ENCODE results near the gene PDLIM4.

The PDLIM4 gene

GRCh38 chr5:132227485-132228240 is 29.8 kb upstream of the PDLIM4 start, which contains the start of gene P4HA2:
Gene P4HA2 (minus strand): TSS chr5:132227853. CDS start chr5:132218626, 9,227 bp downstream.
- DNase-seq (ENCODE audit: low read depth in 3 of 3) = peak in 2 of 3 experiments; percentile 2 to 48

GRCh38 chr5:132228241-132229035 is 29.1 kb upstream of the PDLIM4 start:
- no peak for DNase-seq (ENCODE audit: low read depth in 3 of 3)

DNA sequence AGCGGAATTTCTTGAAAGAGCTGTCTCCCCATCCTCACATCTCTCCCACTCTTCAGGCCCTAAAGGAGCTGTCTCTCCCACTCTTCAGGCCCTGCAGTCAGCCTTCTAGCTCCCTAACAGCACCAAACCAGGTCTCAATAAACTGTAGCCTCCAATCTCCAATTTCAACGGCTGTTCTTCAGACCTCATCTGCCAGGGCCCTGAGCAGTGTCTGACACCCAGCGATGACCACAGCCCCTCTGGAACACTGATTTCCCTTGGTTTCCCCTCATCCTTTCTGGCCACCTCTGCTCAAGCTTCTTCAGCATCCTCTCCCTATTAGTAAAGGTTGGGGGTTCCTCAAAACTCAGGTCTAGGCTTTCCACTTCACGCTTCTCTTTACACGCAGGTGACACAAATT is 28.3 kb upstream of the PDLIM4 start:
- DNase-seq (ENCODE audit: low read depth in 3 of 3) = no peak

DNA sequence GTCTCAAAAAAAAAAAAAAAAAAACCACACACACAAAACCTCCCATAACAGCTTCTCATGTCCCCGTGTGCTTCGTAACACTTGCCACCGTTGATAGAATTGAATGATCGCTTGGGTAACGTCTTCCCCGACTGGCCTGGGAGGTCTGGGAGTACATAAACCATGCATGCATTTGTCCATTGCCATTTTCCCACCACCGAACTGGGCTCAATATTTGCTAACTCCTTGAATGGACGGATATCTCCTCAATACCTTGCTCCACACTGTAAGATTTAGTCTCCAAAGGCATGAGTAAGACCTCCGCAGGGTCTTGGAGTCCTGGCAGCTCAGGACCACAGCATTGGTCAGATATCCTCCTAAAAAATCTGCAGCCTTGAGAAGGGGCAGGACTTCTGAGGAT is 26.6 kb upstream of the PDLIM4 start:
- no peak for DNase-seq (ENCODE audit: low read depth in 3 of 3)

GRCh38 chr5:132232465-132232864 is 25.0 kb upstream of the PDLIM4 start:
- DNase-seq (ENCODE audit: low read depth in 3 of 3) = no peak

GRCh38 chr5:132233081-132233480 is 24.4 kb upstream of the PDLIM4 start:
- DNase-seq (ENCODE audit: low read depth in 3 of 3) = no peak

- no peak for DNase-seq (ENCODE audit: low read depth in 3 of 3)
Measured at GRCh38 chr5:132233811-132234683, 23.4 kb upstream of the PDLIM4 start.

- no peak for DNase-seq (ENCODE audit: low read depth in 3 of 3)
Measured at GRCh38 chr5:132234684-132235062, 22.8 kb upstream of the PDLIM4 start.

DNA sequence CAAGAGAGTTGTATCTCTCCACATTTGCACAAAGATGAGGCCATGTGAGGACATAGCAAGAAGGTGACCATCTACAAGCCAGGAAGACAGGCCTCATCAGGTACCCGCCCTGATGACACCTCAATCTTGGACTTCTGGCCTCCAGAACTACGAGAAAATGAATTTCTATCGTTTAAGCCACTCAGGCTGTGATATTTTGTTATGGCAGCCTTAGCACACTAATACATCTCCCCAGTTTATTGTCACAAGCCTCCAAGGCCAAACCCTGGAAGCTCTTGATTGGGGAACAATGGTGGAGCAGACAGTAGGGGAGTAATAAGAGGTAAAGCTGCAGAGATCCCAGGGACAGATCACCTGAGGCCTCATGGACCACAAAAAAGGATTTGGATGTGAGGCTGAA is 22.2 kb upstream of the PDLIM4 start:
- no peak for DNase-seq (ENCODE audit: low read depth in 3 of 3)

DNA sequence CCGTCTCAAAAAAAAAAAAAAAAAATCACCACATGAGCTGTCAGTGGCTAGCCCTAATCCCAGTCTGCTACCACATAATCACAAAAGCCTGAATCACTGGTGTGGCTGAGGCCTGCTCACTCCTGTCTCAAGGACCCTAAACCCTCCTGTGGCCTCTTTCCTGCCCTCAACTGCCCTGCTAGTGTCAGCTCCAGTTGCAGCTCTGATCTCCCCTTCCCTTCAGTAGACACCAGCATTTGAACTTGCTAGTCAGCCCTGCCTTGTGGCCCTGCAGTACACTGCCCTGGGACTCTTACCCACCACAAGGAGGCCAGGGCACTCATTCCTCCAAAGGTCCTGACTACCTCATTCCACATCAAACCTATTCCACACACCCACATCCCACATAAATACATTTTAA is 20.4 kb upstream of the PDLIM4 start:
- DNase-seq (ENCODE audit: low read depth in 3 of 3) = no peak

GRCh38 chr5:132237670-132238069 is 19.8 kb upstream of the PDLIM4 start:
- no peak for DNase-seq (ENCODE audit: low read depth in 3 of 3)

GRCh38 chr5:132238169-132238744 is 19.2 kb upstream of the PDLIM4 start:
- peak; percentile 57 to 78 (median 68) for DNase-seq (ENCODE audit: low read depth in 3 of 3)

DNA sequence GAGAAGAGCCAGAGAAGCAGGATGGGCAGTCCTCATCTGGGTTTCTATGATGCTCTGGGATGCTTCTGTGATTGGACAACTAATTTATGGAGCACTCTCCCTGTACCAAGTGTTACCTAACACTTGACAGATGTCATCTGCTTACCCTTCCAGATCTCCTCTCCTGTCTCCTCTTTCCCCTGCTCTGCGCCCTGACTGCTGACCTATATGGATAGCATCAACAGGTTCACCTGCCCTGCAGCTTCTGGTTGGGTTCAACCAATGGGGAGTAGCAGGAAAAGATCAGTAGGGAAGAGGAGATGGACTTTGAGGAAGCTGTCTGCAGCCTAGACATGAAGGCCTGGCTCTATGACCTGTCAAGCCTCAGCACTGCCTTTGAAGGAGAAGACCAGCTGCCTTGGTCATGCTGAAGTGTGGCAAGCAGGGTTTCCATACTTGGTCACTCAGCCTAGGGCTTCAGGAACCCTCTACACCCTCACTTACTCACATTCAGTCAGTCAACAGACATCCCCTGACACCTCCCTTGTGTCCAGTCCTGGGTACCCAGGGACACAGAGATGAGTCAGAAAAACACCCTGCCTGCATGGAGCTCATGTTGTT is 18.5 kb upstream of the PDLIM4 start:
- no peak for DNase-seq (ENCODE audit: low read depth in 3 of 3)

GRCh38 chr5:132239776-132240175 is 17.7 kb upstream of the PDLIM4 start:
- DNase-seq (ENCODE audit: low read depth in 3 of 3) = no peak

DNA sequence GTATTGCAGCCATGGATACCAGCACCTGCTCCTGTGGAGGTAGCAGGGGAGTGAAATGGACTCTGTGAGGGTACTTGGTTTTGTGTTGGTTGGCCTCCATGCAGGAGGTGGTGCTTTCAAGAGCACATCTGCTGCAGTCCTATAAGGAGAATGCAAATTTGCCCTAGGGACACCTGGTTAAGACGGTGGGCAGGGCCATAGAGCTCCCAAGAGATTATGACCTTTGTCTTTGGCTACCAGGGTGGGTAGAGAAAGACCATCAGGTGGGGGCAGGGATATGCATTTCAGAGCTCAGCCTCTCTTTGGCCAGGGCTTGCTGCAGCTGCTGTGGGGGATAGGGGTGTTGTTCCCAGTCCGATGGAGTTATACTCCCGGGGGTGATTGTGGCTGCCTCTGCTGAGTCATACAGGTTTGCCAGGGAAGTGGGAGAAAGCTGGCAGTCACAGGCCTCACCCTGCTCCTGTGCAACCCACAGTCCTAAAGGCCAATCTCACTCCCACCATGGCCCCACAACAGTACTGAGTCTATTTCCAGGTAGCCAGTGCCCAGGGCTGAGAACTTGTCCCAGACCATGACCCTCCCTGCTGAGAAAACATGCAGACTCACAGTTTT is 14.0 kb upstream of the PDLIM4 start:
- no peak for DNase-seq (ENCODE audit: low read depth in 3 of 3)

- no peak for DNase-seq (ENCODE audit: low read depth in 3 of 3)
Measured at GRCh38 chr5:132245593-132245992, 11.9 kb upstream of the PDLIM4 start.

DNA sequence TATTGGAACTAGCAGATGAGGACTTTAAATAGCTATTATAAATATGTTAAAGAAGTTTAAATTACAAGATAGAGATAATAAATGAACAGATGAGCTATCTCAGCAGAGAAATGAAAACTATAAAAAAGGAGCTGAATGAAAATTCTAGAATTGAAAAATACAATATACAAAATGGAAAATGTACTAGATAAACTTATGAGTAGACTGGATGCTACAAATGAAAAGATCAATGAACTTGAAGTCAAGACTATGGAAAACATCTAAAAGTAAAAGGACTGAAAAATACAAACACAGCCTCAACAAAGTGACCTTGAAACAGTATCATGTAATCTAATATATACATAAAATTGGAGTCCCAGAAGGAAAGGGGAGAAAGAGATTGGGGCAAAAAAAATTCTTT is 10.7 kb upstream of the PDLIM4 start:
- DNase-seq (ENCODE audit: low read depth in 3 of 3) = no peak

DNA sequence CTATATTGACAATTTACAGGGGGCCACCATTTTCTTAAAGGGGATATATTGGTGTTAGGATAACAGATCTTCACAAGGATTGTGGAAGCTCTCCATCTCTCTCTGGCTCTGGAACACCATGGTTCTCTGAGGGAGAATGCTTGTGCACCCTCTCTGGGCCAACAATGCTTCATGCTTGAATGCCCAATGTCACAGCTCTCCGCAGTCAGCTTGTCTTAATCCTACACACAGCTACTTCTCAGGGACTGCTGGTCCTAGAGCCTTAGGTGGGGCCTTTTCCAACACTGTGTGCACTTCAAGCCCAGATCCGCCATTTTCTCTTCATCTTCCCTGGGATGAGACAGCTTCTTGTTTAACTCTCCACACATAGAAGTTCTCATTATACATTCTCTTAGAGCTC is 6.9 kb upstream of the PDLIM4 start:
- no peak for DNase-seq (ENCODE audit: low read depth in 3 of 3)

- no peak for DNase-seq (ENCODE audit: low read depth in 3 of 3)
Measured at GRCh38 chr5:132251220-132251725, 6.2 kb upstream of the PDLIM4 start.

GRCh38 chr5:132253008-132253441 is 4.5 kb upstream of the PDLIM4 start:
- no peak for DNase-seq (ENCODE audit: low read depth in 3 of 3)

Measured in stimulated activated CD4-positive, alpha-beta T cell treated with anti-CD3 and anti-CD28 coated beads, TNF-alpha, amount 100 ng/mL, for 24 hours (primary cell).